AG10803 (cell line): Measurements from ENCODE around the gene FRAS1.

ENCODE experiments used
- DNase-seq: peaks from one replicate; pipeline ENCODE4 v3.0.0; 2010; ENCODE audit warnings: low read depth
- H3K4me3 ChIP-seq: 2 replicates; pipeline ENCODE4 v1.5.1; 2011; ENCODE audit warnings: mild to moderate bottlenecking, low read length, control low read depth
- TF ChIP-seq, protein P1 (sequence below): conservative IDR thresholded peaks from 2 replicates; pipeline ENCODE4 v1.5.1; 2011; ENCODE audit warnings: mild to moderate bottlenecking, low read length, control low read depth, inconsistent platforms

Gene FRAS1

DNA sequence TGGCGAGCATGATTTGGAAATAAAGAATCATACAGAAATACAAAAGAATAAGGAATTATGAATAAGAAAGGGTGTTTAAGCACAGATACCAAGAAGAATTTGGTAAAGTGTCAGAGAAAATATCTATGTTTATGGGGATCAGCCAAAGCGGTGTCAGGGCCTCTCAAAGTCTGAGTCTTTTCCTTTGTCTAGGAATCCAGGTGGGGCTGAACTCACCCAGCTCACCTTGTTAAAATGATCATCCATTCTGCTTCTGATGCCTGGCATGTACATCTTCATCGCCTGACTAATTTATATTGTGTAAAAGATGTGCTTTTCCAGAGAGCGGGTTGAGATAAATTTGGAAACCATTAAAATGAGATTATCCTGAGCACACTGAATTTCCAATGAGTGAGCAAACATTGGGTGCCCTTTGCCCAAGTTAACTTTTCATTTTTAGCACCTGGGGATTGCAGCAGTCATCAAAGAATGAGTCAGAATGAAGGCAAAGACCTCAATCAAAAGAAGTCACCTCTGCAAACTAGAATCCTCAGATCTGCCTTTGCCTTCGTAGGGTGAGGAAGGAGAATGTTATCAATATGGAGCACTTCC, 352.6 kb downstream of the FRAS1 start:
- TF ChIP-seq, protein P1, sequence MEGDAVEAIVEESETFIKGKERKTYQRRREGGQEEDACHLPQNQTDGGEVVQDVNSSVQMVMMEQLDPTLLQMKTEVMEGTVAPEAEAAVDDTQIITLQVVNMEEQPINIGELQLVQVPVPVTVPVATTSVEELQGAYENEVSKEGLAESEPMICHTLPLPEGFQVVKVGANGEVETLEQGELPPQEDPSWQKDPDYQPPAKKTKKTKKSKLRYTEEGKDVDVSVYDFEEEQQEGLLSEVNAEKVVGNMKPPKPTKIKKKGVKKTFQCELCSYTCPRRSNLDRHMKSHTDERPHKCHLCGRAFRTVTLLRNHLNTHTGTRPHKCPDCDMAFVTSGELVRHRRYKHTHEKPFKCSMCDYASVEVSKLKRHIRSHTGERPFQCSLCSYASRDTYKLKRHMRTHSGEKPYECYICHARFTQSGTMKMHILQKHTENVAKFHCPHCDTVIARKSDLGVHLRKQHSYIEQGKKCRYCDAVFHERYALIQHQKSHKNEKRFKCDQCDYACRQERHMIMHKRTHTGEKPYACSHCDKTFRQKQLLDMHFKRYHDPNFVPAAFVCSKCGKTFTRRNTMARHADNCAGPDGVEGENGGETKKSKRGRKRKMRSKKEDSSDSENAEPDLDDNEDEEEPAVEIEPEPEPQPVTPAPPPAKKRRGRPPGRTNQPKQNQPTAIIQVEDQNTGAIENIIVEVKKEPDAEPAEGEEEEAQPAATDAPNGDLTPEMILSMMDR = no peak
- no peak overlapping the region for H3K4me3 ChIP-seq
- DNase-seq = no peak

DNA sequence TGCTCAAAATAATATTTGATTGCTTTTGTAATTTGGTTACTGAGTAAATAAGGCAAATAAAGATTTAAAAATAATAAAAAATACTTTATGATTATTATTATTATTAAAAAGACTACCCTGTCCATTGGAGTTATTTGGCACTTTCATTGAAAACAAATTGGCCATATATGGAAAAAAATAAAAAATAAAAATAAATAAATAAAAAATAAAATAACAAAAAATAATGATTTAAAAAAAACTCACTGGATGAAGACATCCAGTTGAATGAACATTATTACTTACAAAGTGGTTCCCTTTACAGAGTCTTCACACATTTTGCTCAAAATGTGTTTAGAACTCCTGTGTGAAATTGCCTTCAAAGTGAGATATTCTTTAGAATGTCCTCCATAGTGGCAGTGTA, 353.1 kb downstream of the FRAS1 start:
- TF ChIP-seq, protein P1 = no peak
- no peak for DNase-seq

DNA sequence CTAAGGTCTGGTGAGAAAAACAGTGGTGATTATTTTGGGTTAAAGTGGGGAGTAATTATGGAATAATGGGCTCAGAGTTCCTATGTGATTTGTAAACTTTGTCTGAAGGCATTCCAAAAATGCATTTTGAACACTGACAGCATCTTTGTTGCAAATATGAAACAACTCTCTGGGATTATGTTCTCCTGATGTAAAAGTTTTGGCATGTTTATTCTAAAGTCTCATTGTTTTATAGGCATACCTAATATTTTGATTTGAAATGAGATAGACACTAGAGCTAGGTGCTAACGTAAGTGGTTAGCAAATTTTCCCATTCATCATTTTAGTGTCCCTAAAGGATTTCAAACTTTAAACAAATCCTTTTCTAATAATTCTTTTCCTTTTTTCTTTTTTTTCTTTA, 353.6 kb downstream of the FRAS1 start:
- DNase-seq = peak; percentile 44
- TF ChIP-seq, protein P1 = no peak
- H3K4me3 ChIP-seq = no peak overlapping the region

More for the DNA sequence above, 353.1 kb downstream of the FRAS1 start:
- no peak overlapping the region for H3K4me3 ChIP-seq

DNA sequence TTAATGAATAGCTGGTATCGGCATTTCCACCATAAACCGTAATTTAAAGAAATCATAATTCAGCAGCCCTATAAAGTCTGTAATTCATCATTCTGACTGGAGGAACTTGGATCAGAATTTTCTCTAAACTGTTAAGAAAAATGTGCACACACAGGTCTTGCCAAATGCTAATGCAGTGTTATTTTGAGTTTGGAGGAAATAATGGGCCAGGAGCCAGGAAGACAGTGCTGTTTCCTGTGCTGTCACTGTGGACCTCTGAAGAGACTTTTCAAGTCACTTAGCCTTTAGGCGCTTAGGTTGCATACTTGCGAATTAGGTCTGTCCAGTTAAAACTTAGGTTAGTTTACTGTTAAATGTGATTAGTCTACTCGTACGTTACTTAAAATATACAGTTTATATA, 357.0 kb downstream of the FRAS1 start:
- H3K4me3 ChIP-seq = no peak overlapping the region
- TF ChIP-seq, protein P1 = no peak
- DNase-seq = peak; percentile 50

DNA sequence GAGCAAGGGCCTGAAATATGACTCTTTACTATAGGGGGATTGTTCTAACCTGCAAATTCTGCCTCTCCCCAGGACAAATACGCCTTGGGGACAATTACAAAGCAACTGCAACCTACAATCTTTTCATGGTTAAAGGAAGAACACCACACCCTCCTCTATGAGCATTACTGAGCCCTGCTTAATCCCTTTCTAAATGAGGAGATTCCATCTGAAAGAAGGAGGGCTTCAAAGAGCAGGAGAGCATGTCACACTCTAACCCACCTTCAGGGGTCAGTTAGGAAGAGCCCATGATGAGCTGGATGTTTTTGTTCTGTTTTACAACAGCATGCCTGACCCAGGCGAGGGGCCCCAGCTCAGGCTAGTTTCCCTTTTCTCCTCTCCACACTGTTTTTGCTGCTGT, 360.5 kb downstream of the FRAS1 start:
- no peak overlapping the region for H3K4me3 ChIP-seq
- TF ChIP-seq, protein P1 = no peak
- DNase-seq = no peak

DNA sequence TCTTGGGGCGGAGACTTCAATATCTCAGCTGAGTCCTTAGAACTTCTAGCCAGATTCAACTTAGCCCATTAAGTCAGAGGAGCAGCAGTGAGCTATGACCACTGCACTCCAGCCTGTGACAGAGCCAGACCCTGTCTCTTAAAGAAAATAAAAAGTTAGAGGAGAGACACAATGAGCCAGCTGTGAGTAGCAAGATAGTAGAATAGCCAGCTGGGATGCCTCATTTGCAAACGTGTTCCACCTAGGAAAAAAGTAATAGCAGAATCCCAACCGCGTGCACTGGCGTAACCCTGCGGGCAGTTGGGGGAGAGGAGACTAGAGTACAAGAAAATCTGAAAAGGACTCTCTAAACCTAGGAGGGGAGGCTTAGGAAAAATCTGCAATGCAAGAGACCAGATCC, 361.3 kb downstream of the FRAS1 start:
- DNase-seq = no peak
- TF ChIP-seq, protein P1 = no peak
- H3K4me3 ChIP-seq = no peak overlapping the region

DNA sequence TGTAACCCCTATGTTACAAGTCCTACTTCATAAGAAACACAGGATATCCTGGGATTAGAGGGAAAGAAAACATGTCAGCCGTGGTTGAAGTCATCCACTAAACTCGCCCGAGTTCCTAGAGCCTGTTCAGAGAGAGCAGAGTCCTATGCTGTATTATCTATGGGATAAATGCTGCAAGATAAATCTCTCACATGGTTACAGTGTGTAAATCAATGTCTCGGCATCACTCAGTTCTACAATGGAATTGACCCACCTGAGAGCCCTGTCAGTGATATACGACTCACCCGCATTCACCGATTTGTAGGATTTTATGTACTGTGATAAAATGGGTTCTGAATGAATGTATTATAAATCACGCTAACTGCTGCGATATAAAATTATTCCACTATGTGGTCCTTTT, 366.7 kb downstream of the FRAS1 start:
- no peak overlapping the region for H3K4me3 ChIP-seq
- TF ChIP-seq, protein P1 = no peak
- no peak for DNase-seq
